ENCODE measurements around the gene KIF25.

KIF25 gene

DNA sequence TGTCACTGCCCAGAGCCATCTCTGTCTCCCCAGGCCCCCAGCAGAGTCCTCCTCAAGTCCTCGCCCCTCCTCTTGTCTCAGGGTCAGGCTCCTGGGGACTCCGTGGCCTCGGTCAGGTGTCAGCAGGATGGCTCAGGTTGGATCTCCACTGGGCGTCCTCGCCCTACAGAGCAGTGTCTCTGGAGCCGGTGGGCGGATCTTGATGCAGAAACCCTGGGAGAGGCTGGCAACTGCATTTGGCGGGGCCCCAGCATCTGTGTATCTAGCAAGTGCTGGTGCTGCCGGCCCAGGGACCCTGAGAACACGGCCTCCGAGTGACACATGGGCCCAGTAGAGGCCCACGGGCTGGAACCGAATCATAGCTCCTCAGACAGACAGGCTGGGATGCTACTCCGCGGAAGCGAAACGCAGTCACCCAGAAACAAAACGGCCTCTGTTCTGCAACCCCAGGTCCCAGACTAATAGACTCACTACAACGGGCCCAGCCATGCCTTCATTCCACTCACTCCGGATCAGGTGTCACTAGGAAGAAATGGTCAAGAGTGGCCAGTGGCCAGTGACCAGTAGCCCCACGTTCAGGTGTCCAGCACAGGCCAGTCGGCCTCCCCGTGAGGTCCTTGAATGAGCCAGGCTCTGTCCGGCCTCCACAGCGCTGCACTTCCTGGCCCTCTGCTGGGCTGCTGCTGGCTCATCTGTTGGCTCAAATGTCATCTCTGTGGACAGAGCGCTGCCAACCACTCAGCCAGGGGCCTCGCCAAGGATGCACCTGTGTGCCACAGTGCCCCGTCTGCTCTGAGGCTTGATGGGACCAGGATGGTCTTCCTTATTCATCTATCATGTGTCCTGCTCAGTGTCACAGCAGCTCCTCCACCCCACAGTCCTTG lies 94.2 kb downstream of the KIF25 start:
- DNase-seq, result no peak

DNA sequence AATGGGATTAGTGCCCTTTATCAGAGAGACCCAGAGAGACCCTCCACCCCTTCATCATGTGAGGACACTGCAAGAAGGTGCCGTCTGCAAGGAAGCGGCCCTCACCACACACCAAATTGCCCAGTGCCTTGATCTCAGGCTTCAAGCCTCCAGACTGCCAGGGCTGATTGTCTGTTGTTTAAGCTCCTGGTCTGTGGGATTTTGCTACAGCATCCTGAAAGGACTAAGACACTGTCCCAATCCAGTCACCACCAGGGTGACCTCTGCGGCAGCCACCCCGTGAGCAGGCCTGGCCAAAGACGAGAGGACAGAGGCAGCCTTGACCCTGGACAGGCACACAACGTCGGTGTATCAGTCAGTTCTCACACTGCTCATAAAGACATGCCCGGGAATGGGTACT lies 95.1 kb downstream of the KIF25 start:
- no peak for DNase-seq

DNA sequence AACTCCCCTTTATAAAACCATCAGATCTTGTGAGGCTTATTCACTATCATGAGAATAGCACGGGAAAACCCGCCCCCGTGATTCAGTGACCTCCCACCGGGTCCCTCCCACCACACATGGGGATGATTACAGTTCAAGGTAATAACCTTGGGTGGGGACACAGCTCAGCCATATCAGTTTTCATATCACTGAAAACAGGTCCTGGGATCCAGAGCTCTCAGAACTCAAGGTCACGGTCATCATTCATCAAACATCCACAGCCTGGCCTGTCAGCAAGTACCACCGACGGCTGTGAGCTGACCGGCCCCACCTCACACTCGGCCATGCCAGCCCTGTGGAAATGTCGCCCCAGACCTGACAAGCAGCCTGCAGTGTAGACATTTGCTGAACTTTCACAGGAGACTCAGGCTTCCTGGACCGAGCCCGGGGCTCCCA lies 95.6 kb downstream of the KIF25 start:
- no peak for DNase-seq

DNA sequence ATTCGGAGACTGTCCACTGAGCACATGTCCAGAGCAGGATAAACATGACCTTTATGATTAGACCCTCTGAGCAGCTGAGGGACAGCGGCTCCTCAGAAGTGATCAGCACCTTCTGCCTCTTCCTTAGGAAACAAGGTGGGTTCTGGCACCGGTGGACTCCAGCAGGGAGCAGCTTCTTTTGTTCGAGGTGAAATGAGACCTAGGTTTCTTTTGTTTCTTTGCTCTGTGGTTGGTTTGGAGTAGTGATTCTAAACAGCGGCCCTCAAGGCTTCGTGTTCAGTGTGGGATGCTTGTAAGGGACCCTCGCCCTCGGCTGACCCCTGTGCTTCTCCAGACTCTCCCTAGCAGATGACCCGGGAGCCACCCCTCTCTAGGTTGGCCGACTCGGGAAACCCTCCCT lies 96.2 kb downstream of the KIF25 start:
- no peak for DNase-seq

All from CD4-positive, alpha-beta T cell treated with Interleukin-21 for 1 hour (primary cell).